Measurements from ENCODE around the gene YJU2.
"Not testable (repeated sequence)": the region's sequence is repeated elsewhere in the genome, so short reads cannot be mapped to it uniquely, and the experiment has no call there.

Gene YJU2

DNA sequence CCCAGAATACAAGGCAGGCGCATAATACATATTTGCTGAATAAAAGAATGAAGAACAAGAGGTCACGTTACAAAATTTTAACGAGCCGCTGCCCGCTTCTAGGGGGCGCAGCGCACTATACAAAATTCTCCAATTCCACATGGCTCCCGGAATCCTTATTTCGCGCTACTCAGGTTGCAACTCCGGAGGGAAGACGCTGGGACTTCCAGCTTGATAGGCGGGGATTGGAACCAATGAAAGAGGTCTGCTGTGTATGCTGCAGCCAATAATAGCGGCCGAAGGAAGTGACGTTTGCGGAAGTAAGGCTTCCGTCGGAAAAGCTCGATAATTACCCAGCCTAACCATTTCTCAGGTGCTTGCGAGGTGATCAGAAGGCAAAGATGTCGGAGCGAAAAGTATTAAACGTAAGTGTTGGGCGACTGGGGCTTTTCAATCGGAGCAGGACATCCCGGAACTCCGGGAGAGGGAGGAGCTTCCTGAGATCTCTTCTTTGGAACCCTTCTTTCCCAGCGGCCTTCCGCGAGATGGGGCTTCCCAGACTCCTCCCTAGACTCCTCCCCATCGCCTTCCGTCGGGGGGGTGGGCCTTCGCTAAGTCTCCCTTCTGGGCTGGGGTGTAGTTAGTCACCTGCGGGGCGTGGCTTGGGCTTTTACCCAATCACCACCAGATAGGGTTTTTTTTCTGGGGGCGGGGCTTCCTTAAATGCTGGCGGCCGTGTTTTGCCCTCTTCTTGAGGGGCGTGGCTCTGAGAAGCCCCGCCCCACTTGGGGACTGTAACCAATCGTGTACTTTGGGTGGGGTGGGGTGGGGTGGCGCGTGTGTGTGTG lies at the start of gene YJU2:
TSS of gene YJU2 (plus strand) at position 314 of the 827 bp plus-strand sequence. CDS start at position 381, 67 bp downstream.
- FAIRE-seq, result peak; percentile 98

DNA sequence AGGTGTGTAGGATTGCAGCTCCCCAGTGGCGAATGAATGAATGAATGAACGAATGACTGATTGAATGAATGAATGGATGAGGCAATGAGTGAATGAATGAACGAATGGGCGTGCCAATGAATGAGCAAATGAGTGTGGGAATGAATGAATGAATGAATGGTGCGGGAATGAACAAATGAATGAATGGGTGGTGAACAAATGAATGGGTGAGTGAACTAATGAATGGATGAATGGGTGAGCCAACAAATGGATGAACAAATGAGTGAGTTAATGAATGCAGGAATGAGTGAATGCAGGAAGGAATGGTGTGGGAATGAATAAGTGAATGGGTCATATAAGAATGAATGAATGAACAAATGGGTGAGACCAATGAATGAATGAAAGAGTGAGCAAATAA lies 49.7 kb upstream of the YJU2 start:
- FAIRE-seq (no peak), DNase-seq (ENCODE audit: insufficient read length, low spot score) (no peak)

More for the DNA sequence above, at the start of gene YJU2:
- DNase-seq (ENCODE audit: insufficient read length, low spot score), result peak; percentile 98

DNA sequence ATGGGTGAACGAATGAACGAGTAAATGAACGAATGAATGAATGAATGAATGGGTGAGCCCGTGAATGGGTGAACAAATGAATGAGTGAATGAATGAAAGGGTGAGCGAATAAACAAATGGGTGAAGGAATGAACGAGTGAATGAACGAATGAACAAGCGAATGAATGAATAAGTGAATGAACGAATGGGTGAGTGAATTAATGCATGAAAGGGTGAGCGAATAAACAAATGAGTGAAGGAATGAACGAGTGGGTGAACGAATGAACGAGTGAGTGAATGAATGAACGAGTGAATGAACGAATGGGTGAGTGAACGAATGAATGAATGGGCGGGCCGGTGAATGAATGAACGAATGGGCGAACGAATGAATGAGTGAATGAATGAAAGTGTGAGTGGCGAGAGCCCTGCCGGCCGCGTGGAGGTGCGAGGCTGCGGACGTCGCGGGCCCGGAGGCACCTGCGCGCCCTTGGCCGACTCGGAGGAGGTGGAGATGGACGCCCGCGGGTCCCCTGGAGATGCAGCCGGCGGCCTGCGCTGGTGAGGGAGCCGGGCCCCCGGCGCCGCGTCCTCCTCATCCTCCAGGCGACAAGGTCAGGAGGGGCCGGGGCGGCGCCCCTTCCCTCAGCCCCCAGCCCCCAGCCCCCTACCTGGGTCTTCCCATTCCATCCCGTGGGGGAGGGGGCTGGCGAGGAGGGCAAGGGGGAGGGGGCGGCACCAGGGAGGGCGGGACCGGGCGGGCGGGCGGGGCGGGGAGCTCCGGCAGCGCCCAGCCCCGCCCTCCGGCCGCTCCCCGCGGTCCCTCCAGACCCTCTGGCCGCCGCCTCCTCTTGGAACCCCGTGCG lies 49.0 kb upstream of the YJU2 start:
- DNase-seq (ENCODE audit: insufficient read length, low spot score) (no peak), FAIRE-seq (no peak)

DNA sequence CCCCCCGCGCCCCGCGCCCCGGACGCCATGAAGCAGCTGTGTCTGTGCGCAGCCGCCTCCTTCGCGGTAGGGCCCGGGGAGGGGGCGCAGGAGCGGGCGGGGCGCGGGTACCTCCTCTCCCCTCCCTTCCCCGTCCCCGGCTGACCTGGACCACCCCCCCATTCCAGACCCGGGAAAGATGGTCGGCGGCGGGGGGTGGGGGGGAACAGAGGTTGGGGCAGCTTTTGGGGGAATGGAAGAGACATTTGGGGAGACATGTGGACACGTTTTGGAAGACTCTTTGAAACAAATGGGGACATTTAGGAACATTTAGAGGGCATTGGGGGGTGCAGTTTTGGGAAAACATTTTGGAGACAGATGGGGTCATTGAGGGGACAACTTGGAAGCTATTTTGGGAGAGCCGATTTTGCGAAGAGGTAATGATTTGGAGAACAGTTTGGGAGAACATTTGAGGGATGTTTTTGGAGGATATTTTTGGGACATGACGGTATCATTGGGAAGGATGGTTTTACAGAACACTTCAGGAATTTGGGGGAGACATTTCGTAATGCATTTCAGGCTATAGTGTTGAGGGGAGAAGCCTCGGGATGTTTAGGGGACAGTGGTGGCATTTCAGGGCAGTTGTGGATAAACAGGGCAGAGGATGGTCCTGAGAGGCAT lies 48.3 kb upstream of the YJU2 start:
- FAIRE-seq (no peak), DNase-seq (ENCODE audit: insufficient read length, low spot score) (no peak)

DNA sequence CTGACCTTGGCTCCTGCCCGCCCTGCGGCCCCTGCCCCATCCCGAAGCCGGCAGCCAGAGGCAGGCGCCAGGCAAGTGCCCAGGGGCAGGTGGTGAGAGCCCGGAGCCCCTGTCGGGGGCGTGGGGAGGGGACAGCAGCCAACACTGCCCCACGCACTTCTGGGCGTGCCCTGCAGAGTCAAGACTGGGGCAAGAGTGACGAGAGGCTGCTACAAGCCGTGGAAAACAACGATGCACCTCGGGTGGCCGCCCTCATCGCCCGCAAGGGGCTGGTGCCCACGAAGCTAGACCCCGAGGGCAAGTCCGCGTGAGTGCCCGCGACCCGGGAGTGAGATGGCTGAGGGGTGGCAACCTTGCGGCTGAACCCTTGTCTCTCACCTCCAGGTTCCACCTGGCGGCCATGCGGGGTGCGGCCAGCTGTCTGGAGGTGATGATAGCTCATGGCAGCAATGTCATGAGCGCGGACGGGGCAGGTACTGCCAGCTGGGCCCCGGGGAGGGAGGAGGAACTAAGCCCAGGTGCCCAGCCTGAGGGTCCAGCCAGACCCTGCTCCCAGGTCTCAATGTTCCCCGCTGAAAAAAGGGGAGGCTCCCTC lies 47.1 kb upstream of the YJU2 start:
- FAIRE-seq (no peak), DNase-seq (ENCODE audit: insufficient read length, low spot score) (no peak)

DNA sequence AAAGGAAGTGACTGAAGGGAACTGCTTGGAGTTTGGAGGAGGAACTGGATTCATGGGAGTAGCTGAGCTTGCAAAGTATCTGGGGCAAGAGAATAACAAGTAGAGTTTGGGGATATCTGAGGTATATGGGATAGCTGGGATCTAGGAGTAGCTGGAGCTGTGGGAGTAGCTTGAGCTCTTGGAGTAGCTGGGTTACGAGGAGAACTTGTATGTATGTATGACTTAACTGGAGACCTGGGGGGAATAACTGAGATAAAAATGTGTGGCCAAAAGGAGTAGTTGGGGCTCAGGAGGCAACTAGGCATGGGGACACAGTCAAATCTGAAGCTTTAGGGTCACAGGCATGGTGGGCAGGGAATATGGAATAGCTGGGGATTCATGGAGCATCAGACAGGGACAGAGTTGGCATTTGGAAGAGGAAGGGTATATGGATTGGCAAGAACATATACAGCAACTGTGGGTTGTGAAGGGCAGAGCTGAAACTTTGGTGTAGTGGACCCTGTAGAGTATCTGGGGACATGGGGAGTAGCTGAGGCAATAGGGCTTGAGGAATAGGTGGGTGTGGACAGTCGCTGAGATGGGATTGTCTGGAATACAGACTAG lies 45.8 kb upstream of the YJU2 start:
- no peak for FAIRE-seq
- DNase-seq (ENCODE audit: insufficient read length, low spot score), result no peak

DNA sequence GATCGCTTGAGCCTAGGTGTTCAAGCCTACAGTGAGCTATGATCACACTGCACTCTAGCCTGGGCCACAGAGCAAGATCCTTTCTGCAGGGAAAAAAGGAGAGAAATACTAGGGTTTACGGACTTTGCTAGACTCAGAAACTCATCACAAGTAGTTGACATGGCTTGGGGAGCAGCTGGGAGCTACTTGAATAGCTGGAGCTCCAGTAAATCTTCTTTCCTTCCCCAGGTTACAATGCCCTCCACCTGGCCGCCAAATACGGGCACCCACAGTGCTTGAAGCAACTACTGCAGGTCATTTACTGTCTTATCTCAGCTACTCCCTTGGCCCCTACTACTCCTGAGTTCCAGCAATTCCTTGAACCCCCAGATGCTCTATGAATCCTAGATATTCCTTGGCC lies 45.1 kb upstream of the YJU2 start:
- DNase-seq (ENCODE audit: insufficient read length, low spot score) (no peak), FAIRE-seq (no peak)

DNA sequence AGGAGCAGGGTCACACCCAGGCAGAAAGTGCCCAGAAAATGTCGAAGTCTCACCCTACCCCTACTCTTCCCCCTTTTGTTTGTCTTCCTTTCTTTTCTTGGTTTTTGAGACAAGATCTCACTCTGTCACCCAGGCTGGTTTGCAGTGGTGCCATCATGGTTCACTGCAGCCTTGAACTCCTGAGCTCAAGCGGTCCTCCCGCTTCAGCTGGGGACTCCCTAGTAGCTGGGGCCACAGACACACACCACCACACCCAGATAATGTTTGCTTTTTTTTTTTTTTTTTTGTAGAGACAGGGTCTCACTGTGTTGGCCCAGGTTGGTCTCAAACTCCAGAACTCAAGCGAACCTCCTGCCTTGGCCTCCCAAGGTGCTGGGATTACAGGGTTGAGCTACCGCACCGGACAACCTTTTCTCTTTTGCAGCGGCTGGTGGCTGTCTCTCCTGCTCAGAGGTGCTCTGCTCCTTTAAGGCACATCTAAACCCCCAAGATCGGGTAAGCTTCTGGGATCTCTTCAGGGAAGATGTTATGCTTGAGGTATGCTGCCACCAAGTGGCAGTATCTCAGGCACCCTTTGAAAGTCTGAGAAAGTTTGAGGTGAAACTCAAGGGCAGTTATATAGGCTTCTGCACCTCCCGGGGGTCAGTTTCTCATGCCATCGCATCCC lies 39.9 kb upstream of the YJU2 start:
- FAIRE-seq (no peak), DNase-seq (ENCODE audit: insufficient read length, low spot score) (no peak)

DNA sequence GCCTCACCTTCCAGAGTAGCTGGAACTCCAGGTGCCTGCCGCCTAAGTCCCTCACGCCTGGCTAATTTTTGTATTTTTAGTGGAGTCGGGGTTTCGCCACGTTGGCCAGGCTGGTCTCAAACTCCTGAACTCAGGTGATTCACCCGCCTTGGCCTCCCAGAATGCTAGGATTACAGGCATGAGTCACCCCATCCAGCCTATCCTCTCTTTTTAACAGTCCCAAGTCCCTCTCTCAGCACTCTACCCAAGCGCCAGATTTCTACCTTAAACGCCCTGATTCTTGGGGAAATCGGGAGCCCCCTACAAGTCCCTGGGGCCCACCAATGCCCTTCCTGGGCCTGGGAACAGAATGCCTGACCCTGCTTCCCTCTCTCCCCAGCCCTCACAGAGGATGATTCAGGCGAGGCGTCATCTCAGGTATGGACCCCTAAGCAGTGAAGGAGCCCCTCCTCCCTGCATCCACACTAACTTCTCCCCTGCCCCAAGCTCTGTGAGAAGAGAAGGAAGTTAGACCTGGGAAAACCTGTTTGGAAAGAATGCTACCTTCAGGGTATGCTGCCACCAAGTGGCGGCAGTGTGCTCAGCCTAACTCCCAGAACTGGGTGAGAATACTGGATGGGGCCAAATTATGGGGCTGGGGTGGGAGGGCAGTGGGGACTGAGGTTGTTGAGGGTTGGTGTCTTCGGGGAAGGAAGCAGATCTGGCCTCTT lies 38.3 kb upstream of the YJU2 start:
- FAIRE-seq, result peak; percentile 49
- DNase-seq (ENCODE audit: insufficient read length, low spot score), result no peak

DNA sequence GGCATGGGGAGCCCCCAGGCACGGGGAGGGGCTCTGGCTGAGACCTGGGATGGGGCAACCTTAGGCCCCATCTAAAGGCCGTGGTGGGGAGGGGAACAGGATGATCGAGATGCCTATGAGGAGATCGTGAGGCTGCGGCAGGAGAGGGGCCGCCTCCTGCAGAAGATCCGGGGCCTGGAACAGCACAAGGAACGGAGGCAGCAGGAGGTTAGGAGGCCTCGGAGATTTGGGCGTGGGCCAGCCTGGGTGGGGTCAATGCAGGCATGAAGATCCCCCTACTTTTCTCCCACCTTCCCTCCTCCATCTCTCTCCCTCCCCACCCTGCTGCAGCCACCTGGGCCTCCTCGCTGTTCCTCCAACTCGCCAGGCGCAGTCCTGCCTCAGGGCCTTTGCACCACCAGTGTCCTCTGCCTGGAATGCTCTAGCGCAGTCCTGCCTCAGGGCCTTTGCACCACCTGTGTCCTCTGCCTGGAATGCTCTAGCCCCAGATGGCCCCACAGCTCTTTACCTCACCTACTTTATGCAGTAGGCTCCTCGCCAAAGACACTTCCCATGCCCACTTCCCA lies 36.6 kb upstream of the YJU2 start:
- DNase-seq (ENCODE audit: insufficient read length, low spot score) (no peak), FAIRE-seq (no peak)

DNA sequence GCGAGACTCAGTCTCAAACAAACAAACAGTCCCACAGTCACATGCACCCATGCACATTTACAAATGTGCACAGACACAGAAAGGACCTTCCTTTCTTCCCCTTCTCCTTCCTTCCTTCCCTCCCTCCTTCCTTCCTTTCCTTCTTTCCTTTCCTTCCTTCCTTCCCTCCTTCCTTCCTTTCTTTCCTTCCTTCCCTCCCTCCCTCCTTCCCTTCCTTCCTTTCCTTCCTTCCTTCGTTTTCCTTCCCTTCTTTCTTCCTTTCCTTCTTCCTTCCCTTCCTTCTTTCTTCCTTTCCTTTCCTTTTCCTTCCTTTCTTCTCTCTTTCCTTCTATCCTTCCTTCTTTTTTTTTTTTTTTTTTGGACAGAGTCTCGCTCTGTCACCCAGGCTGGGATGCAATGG lies 33.8 kb upstream of the YJU2 start:
- FAIRE-seq, result no peak
- DNase-seq (ENCODE audit: insufficient read length, low spot score), result no peak

DNA sequence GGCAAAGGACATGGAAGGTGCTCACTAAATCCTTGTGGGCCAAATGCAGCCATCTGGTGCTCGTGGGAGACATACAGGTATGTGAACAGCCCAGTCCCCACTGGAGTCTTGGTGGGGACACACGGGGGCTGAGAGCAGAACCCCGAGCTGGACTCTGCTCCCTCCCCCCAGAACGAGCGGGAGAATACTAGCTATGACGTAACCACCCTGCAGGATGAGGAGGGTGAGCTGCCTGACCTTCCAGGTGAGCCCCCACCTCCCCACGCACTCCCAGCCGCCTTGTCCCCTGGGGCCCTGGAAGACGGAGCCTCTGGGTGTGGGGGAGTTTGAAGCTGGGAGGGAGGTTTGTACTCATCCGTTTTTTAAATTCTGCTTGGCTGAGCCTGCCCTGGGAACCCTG lies 31.1 kb upstream of the YJU2 start:
- FAIRE-seq (no peak), DNase-seq (ENCODE audit: insufficient read length, low spot score) (no peak)

DNA sequence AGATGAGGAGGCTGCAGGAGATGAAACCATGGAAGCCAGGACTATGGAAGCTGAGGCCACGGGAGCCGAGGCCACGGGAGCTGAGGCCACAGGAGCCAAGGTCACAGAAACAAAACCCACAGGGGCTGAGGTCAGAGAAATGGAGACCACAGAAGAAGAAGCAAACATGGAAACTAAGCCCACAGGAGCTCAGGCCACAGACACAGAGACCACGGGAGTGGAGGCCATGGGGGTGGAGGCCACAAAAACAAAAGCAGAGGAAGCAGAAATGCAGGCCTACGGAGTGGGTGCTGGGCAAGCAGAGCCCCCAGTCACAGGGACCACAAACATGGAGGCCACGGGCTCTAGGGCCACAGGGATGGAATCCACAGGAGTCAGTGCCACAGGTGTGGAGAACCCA lies 30.0 kb upstream of the YJU2 start:
- FAIRE-seq (no peak), DNase-seq (ENCODE audit: insufficient read length, low spot score) (no peak)

DNA sequence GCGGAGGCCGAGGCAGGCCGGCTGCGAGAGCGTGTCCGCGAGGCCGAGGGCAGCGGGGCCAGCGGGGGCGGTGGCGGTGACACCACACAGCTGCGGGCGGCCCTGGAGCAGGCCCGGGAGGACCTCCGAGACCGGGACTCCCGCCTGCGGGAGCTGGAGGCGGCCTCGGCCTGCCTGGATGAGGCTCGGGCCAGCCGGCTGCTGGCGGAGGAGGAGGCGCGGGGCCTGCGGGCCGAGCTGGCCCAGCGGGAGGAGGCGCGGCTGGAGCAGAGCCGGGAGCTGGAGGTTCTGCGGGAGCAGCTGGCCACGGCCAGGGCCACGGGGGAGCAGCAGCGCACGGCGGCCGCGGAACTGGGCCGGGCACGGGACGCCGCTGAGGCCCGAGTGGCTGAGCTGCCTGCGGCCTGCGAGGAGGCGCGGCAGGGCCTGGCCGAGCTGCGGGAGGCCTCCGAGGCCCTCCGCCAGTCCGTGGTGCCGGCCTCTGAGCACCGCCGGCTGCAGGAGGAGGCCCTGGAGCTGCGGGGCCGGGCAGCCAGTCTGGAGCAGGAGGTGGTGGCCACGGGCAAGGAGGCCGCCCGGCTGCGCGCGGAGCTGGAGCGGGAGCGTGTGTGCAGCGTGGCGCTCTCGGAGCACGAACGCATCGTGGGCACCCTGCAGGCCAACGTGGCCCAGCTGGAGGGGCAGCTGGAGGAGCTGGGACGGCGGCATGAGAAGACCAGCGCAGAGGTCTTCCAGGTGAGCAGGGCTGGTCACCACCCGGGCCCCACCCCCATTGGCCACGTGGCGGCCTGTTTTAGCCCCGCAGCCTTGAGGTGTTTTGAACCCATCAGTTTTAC lies 29.2 kb upstream of the YJU2 start:
- no peak for DNase-seq (ENCODE audit: insufficient read length, low spot score)
- FAIRE-seq, result no peak

DNA sequence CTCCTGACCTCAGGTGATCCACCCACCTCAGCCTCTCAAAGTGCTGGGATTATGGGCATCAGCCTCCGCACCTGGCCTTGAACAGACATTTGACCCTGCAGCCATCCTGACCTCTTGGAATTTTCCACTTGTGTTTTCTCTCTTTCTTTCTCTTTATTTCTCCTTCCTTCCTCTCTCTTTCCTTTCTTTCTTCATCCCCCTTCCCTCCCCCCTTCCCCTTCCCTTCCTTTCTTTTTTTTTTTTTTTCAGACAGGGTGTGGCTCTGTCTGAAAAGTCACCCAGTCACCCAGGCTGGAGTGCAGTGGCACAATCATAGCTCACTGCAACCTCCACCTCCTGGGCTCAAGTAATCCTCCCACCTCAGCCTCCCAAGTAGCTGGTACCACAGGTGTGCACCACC lies 28.4 kb upstream of the YJU2 start:
- FAIRE-seq; DNase-seq (ENCODE audit: insufficient read length, low spot score): not testable (repeated sequence)

DNA sequence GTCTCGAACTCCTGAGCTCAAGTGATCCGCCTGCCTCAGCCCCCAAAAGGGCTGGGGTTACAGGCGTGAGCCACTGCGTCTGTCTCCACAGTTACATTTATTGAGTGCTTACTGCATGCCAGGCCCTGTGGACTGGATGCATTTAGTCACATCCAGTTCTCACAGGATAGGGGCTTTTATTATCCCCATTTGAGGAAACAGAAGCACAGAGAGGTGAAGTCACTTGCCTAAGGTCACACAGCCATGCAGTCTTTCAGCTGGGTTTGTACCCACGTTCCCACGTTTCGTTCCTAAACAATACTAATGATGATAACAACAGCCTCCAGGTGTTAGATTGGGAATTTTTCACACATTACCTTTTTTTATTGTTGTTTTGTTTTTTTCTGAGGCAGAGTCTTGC lies 26.7 kb upstream of the YJU2 start:
- FAIRE-seq (no peak), DNase-seq (ENCODE audit: insufficient read length, low spot score) (no peak)

DNA sequence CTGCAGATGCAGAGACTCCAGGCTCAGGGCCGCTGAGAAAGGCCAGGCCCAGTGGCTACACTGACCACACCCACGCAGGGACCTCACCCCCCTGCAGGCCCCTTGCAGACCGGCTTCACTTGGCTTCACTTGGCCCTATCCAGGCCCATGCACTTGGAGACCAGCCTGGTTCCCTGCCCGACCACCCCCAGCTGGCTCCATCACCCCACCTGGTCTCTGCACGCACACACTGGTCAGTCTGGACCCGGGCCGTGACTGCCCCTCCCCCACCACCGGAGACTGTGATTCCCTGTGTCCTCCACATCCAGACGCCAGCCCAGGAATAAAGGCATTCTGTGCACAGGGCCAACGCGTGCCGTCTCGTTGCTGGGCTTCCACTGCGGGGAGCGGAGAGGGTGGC lies 22.4 kb upstream of the YJU2 start:
- no peak for FAIRE-seq
- no peak for DNase-seq (ENCODE audit: insufficient read length, low spot score)

DNA sequence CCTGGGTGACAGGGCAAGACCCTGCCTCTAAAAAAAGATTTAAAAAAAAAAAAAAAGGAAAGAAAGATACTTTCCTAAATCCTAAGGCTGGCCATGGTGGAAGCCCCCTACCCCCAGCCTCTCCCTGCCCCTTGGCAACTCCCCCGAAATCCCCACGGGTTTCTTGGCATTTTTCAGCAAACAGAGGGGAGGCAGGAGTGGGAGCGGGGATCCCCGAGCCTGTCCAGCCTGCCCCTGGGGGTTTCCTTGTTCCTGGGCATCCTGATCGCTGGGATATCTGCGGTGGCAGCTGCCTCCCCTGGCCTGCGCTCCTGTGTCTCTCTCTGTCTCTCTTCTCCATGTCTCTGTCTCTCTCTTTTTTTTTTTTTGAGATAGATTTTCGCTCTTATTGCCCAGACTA lies 21.0 kb upstream of the YJU2 start:
- DNase-seq (ENCODE audit: insufficient read length, low spot score), result no peak
- no peak for FAIRE-seq
